ENCODE measurements around the gene YKT6.
A peak's percentile ranks its signal among the peaks of the same experiment; 100 is the strongest.
"Not testable (repeated sequence)": the region's sequence is repeated elsewhere in the genome, so short reads cannot be mapped to it uniquely, and the experiment has no call there.

YKT6 gene

GRCh38 chr7:44193011-44193802 is 7.6 kb upstream of the YKT6 start:
- DNase-seq (ENCODE audit: low read depth, low spot score), result no peak

DNA sequence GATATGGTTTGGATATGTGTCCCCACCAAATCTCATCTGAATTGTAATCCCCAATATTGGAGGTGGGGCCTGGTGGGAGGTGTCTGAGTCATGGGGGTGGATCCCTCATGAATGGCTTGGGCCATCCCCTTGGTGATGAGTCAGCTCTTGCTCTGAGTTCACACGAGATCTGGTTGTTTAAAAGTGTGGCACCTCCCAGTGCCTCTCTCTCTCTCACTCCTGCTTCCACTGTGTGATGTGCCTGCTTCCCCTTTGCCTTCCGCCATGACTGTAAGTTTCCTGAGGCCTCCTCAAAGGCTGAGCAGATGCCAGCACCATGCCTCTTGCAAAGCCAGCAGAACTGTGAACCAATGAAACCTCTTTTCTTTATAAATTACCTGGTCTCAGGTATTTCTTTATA is 6.7 kb upstream of the YKT6 start:
- DNase-seq (ENCODE audit: low read depth, low spot score), result no peak

DNA sequence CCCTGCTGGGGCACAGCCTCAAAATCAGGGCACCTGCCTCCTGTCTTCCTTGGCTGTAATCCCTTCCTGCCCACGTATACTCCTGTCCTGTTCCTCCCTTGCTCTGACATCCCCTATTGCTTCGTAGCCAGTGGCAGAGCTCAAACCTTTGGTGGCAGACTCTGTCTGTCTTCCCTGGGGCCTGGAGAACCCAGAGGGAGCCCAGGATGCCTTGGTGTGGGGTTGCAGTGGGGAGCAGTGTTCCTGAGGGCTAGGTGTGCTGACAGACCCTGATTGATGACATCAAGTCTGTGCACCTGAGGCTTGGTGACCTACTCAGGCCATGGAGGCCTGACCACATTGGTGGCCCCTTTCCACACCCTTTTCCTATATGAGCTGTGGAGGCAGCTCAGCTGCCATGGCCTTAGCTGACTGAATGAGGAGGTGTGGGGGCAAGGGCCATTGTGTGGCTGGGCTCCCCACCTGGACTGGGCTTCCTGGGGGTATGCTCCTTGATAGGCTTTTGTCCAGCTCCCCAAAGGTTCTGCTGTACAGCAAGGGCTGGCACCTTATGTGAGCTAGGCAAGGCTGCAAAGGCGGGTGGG is 6.1 kb upstream of the YKT6 start:
- no peak for DNase-seq (ENCODE audit: low read depth, low spot score)

- no peak for DNase-seq (ENCODE audit: low read depth, low spot score)
Measured at GRCh38 chr7:44195889-44196288, 4.9 kb upstream of the YKT6 start.

DNA sequence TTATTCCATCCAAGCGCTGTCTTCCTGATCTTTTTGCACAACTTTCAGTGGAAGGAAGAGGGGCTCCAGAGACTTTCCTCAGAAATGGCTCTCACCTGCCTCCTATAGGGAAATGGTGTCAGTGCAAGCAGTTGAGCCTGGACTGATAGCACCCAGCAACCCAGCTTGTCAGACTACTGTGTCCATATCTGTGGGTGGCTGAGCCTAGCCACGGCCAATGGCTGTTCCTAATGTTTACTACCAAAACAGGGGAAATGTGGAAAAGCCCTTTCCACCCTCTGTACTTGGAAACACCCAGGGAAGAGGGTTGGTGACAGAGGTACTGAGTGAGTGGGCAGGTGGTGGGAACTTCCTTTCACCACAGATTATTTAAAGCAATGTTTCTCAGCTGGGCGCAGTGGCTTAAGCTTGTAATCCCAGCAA is 4.3 kb upstream of the YKT6 start:
- peak; percentile 63 for DNase-seq (ENCODE audit: low read depth, low spot score)

GRCh38 chr7:44197474-44197873 is 3.3 kb upstream of the YKT6 start:
- DNase-seq (ENCODE audit: low read depth, low spot score), result no peak

DNA sequence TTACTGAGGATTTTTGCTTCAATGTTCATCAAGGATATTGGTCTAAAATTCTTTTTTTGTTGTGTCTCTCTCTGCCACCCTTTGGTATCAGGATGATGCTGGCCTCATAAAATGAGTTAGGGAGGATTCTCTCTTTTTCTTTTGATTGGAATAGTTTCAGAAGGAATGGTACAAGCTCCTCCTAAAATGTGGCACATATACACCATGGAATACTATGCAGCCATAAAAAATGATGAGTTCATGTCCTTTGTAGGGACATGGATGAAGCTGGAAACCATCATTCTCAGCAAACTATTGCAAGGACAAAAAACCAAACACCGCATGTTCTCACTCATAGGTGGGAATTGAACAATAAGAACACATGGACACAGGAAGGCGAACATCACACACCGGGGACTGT is 615 bp upstream of the YKT6 start:
- DNase-seq (ENCODE audit: low read depth, low spot score), result not testable (repeated sequence)

- DNase-seq (ENCODE audit: low read depth, low spot score), result no peak
Measured at GRCh38 chr7:44201813-44202212, 1.0 kb downstream of the YKT6 start.

GRCh38 chr7:44206008-44206407 is 5.2 kb downstream of the YKT6 start:
- no peak for DNase-seq (ENCODE audit: low read depth, low spot score)

DNA sequence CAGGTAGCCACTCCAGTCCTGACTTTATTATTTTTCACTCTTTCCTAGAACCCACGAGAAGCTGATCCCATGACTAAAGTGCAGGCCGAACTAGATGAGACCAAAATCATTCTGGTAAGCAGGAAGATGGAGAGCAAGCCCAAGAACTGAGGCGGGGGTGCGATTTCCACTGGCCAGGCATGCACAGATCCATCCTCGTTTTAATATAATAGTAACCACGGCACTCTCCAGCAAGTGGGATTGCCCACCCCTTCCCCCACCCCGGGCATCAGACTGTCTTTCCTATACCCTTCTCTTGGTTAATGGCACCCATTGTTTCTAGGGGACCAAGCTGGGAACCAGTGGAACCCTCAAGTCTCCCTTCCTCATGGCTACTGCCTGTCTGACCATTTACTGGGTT is 7.3 kb downstream of the YKT6 start:
- DNase-seq (ENCODE audit: low read depth, low spot score), result no peak

DNA sequence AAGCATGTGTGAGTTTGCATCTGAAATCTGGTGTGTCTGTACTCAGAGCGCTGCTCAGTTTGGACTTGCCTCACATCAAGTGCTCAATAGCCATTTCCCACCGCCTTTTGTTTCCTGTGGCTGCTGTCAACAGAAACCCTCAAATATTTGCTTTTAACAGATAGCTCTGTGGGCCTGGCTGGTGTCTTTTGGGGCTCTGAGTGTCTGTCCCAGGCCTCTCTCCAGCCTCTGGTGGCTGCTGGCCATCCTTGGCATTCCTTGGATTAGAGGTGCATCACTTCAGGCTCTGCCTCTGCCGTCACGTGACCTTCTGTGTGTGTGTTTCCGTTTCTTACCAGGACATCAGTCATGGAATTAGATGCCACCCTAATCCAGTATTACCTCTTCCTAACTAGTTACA is 9.3 kb downstream of the YKT6 start:
- no peak for DNase-seq (ENCODE audit: low read depth, low spot score)

DNA sequence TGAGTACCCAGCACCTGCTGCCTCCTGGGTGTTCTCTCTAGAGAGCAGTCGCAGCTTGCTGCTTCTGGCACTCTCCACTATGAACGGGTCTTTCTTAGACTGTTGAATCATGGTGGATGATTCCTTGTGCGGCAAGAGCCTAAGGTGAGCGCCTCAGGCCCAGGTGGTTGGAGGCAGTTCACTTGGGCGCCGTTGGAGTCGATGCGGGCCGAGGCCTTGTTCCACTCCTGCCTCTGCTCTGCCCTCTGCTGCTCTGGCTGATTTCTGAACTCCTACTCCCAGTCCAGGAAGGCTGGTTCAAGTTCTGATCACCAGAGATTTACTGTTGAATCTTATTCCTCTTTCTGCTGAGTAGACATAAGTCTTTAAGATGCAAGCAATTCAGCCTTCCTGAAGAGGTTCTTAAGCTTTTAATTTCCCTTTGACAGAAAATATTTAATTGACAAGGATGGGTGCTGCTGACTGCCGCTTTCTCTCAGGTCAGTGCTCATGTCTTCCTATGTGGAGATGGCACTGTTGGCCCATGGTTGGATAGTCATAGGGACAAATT is 10.4 kb downstream of the YKT6 start:
- DNase-seq (ENCODE audit: low read depth, low spot score), result no peak

- no peak for DNase-seq (ENCODE audit: low read depth, low spot score)
Measured at GRCh38 chr7:44212018-44212417, 11.2 kb downstream of the YKT6 start.

DNA sequence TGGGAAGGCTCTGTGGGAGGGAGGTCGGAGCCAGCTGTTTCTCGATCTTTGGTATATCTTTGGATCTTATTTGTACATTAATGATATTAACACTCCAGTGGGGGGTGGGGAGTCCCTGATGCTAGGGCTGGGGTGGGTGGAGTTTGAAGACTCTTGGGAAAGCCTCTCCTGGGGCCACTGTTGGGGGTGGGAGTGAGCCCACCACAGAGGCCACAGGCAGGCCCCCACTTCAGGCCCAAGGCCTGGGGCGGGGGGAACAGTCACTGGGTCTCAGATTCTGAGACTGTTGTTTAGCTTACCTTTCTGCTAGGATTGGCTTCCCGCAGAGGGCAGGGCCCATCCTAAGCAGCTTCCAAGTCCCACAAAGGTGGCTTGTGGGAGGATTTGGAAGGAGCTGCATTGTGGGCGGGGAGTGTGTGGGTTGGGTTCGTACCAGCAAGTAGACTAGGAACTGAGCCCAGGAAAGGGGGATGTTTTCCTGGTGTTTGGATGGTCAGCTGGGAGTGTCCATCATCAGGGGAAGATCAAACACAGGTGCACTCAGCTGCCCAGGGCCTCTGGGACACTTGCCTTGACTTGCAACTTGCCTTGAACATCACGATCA is 11.9 kb downstream of the YKT6 start:
- no peak for DNase-seq (ENCODE audit: low read depth, low spot score)

DNA sequence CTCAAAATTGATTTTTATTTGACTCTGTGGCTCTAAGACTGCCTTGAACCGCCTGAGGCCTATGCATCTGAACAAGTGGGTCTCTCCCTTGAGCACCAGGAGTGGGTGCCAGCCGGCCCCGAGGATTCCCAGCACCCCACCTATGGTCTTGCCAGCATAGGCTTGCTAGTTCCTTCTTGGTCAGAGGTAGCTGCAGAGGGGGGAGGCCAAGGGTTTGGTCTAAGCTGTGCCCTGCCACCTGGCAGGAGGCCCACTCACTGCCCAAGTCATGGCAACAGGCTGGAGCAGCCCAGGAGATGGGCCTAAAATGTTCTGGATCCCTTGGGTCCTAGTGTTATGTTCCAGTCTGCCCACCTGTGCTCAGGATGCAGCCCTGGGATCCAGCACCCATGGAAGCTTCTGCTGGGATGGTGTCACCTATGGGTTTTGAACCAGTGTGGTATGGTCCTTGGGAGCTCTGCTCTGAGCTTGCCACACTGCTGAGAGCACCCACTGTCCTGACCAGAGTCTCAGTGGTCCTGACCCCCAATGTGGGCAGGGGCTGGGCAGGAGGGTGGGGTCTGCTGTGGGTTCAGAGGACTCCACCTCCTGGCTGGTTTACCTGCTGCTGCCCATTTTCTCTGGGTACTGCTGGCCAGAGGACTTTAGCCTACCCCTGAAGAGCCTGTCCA is 12.6 kb downstream of the YKT6 start:
- DNase-seq (ENCODE audit: low read depth, low spot score), result no peak

DNA sequence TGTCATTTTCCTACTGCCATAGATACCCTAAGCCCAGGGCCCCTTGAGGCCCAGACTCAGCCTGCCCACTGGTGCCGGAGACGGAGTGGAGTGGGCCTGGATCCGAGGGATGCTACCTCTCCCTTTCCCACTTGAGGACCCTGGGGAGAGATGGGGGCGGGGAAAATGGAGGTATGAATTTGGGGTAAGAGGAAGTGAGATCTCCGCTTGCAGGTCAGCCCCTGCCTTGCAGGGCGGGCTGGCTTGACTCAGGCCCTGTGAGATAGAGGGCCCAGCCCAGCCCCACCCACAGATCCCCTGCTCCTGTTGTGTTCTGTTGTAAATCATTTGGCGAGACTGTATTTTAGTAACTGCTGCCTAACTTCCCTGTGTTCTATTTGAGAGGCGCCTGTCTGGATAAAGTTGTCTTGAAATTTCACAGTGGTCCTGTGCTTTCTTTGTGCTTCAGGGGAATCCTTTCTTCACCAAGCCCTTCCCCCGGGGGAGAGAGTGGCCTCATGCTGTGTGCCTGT is 13.2 kb downstream of the YKT6 start:
- no peak for DNase-seq (ENCODE audit: low read depth, low spot score)

DNA sequence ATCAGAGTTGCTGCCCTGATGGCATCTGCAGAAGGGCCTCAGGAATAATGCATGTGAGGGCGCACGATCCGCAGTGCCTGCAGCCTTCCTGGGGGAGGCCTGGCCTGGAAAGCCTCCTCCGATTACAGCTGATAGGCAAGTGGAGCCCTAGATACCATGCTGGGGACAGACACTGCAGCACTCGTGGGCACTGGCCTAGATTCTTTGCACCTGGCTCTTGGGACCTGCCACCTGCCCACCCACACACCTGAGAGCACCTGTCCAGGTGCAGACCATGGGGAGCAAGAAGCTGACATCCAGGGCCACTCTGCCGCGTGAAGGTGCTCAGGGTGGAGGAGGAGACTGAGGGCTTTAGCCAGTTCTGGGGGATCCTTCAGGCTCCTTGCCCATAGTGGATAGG is 14.8 kb downstream of the YKT6 start:
- no peak for DNase-seq (ENCODE audit: low read depth, low spot score)

GRCh38 chr7:44216019-44216418 is 15.2 kb downstream of the YKT6 start:
- DNase-seq (ENCODE audit: low read depth, low spot score), result no peak

DNA sequence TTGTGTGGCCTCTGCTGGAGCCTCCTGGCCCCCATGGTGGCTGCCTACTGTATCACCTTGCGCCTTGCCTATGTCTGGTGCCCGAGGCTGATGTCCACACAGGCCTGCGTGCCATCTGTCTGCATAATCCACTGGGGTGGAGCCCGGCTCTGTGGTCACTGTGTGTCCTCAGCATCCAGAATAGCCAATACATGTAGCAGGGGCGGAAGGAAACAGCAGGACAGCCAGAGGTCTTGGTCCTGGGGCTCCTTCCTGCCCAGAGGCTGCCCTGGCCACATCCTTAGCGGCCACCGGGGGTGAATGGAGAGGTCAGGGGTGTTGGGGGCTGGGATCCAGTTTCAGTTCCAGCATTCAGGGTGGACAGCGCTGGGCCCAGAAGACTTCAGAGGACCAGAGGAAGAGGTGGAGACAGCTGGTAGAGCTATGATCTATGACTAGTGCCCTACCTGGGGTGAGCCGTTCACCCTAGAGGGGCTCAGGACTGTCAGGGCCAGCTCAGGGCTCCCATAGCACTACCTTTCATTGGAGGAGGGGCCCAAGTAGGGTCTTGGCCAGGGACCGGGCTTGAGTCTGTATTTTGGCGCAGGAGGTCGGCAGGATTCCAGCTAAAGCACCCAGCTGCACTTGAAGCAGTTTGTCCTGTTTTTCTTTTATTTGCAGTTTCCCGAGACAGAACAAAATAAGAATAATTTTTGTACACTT is 15.9 kb downstream of the YKT6 start:
- DNase-seq (ENCODE audit: low read depth, low spot score), result no peak

GRCh38 chr7:44217223-44217714 is 16.5 kb downstream of the YKT6 start:
- DNase-seq (ENCODE audit: low read depth, low spot score), result no peak

DNA sequence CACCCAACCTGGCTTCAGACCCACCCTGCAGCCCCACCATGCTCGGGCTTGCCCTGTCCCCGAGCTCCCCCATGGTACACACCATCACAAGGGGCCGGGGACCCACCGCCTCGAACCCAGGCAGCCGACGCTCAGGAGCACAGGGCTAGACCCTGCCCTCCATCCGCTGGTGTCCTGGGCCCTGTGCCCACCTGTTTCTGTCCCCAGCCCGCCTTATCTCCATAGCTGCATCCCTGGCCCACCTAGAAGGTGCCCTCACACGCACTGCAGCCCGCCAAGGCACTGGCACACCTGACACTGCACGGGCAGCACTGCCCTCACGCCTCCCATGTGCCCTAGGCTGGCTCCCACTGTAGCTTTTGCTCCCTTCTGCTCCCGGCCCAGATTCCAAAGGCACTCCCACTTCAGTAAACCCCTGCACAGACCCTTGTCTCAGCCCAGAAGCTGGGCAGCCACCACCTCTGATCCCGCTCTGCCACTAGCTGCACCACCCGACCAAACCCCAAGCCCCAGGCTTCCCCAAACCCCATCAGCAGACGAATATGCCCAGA is 17.1 kb downstream of the YKT6 start:
- DNase-seq (ENCODE audit: low read depth, low spot score), result no peak

Data from ELF-1 (cell line).